ENCODE measurements around the gene CCDC18.
A peak's percentile ranks its signal among the peaks of the same experiment; 100 is the strongest.

Gene CCDC18, protein sequence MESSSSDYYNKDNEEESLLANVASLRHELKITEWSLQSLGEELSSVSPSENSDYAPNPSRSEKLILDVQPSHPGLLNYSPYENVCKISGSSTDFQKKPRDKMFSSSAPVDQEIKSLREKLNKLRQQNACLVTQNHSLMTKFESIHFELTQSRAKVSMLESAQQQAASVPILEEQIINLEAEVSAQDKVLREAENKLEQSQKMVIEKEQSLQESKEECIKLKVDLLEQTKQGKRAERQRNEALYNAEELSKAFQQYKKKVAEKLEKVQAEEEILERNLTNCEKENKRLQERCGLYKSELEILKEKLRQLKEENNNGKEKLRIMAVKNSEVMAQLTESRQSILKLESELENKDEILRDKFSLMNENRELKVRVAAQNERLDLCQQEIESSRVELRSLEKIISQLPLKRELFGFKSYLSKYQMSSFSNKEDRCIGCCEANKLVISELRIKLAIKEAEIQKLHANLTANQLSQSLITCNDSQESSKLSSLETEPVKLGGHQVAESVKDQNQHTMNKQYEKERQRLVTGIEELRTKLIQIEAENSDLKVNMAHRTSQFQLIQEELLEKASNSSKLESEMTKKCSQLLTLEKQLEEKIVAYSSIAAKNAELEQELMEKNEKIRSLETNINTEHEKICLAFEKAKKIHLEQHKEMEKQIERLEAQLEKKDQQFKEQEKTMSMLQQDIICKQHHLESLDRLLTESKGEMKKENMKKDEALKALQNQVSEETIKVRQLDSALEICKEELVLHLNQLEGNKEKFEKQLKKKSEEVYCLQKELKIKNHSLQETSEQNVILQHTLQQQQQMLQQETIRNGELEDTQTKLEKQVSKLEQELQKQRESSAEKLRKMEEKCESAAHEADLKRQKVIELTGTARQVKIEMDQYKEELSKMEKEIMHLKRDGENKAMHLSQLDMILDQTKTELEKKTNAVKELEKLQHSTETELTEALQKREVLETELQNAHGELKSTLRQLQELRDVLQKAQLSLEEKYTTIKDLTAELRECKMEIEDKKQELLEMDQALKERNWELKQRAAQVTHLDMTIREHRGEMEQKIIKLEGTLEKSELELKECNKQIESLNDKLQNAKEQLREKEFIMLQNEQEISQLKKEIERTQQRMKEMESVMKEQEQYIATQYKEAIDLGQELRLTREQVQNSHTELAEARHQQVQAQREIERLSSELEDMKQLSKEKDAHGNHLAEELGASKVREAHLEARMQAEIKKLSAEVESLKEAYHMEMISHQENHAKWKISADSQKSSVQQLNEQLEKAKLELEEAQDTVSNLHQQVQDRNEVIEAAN (N-terminal part only)

DNA sequence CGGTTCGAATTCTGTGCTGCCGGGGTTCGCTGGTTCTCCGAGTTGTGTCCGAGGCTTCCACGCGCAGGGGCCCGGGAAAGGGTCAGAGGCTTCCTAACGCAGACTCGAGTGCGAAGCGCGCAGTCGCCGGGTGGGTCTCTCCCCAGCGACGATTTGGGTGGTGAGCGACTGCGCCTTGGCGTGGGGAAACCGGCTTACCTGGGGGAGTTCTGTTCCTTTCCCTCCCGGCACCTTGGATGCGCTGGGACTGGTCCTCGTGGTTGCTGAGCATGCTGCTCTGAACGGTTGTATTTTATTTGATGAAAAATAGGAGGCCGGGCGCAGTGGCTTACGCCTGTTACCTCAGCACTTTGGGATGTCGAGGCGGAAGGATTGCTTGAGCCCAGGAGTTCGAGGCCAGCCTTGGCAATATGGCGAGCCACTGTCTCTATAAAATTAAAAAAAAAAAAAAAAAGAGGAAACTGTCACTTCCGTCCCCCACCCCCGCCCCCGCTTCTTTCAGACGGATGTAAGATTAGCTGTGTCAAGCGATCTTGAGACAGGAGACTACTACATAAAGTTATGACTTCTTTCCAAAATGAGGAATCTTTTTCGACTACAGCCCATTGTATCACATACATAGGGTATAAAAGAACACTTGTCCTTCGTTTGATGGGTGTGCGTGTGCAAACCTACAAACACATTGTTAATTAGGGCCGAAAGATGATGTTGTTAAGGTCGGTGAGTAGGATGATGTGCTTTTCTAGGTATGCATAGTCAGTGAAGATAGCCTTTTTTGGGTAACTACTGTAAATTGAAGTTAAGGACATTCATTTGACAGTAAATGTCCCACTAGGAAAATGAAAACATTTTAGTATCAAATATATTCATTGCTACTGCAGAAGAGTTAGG, at the start of gene CCDC18:
Gene CCDC18 (plus strand): TSS at position 2 of the 891 bp plus-strand sequence. CDS start 2,638 bp downstream, outside the sequence.
- TF ChIP-seq, protein P1, sequence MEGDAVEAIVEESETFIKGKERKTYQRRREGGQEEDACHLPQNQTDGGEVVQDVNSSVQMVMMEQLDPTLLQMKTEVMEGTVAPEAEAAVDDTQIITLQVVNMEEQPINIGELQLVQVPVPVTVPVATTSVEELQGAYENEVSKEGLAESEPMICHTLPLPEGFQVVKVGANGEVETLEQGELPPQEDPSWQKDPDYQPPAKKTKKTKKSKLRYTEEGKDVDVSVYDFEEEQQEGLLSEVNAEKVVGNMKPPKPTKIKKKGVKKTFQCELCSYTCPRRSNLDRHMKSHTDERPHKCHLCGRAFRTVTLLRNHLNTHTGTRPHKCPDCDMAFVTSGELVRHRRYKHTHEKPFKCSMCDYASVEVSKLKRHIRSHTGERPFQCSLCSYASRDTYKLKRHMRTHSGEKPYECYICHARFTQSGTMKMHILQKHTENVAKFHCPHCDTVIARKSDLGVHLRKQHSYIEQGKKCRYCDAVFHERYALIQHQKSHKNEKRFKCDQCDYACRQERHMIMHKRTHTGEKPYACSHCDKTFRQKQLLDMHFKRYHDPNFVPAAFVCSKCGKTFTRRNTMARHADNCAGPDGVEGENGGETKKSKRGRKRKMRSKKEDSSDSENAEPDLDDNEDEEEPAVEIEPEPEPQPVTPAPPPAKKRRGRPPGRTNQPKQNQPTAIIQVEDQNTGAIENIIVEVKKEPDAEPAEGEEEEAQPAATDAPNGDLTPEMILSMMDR (IDR thresholded peaks at IDR 0.05; ENCODE audit: low read depth, low read length, missing control alignments), result no peak
- in situ Hi-C loops (cut with HindIII; ENCODE audit: low sequenced_read_pairs), result no loop called here
- no peak for DNase-seq (ENCODE audit: low read depth)
- H3K4me3 ChIP-seq (ENCODE audit: low read depth, low read length), result peak within 1 kb of the TSS; percentile 82

DNA sequence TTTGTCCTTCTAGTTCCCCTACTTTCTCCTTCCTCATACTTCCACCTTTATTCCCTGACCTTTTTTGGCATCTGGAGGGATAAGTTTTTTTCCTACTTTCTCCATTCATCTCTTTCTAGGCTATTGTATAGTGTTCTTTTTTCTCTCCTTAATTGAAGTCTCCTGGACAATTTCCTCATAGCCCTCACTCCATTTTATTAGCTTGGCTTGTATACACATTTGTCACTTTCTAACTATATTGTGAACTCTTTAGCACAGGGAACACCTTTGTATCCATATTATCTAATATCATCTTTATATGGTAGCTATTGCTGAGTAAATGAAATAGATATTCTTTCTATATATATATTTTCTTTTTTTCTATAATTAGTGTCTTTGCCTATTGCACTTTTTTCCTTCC, 47.9 kb upstream of the CCDC18 start:
- DNase-seq (ENCODE audit: low read depth), result no peak
- H3K4me3 ChIP-seq (ENCODE audit: low read depth, low read length), result no peak overlapping the region
- in situ Hi-C loops (cut with HindIII; ENCODE audit: low sequenced_read_pairs), result no loop called here
- TF ChIP-seq, protein P1 (IDR thresholded peaks at IDR 0.05; ENCODE audit: low read depth, low read length, missing control alignments), result no peak

DNA sequence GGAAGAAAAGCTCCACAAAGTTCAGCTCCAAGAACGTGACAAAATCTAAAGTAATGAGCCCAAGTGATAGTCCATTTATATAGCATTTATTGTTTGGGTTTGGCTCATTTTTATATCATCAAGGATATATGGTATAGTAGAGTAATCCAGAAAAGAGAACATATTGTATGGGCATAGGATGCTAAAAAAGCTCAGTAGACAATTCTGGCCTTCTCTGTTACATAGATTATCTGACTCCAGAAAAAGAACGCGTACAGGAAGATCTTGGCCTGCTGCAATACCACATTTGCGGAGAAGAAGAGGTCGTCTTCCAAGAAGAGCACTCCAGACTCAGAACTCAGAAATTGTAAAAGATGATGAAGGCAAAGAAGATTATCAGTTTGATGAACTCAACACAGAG, 44.1 kb upstream of the CCDC18 start:
- H3K4me3 ChIP-seq (ENCODE audit: low read depth, low read length), result no peak overlapping the region
- no peak for DNase-seq (ENCODE audit: low read depth)
- TF ChIP-seq, protein P1 (IDR thresholded peaks at IDR 0.05; ENCODE audit: low read depth, low read length, missing control alignments), result no peak
- in situ Hi-C loops (cut with HindIII; ENCODE audit: low sequenced_read_pairs), result no loop called here

DNA sequence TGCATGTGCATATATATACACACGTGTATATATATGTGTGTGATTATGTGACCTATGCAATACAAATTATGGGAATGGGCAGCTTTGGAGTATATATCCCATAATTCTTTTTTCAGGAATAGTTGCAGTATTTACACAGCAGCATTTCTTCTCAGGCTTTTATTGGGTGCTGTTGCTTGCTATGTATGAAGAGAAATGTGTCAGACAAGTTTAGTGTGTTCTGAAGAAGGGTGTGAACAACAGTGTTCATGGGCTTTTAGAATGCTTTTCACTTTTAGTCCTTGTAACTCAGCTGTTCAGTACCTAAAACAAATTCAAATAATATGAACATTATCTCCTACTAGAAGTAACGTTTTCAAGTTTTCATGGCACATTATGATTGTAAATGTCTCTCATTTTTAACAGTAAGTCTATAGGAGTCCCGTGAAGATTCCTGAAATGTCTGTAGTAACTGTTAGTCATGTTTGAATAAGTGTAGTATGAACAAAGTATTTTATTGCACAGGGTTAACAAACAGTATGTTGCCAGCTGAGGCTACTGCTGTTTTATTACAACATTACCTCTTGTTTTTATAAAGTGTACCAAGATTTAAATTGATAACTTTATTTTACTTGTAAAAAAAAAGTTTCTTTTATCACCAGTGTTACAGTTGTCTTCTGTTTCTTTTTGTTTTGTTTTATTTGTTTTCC, 42.8 kb upstream of the CCDC18 start:
- H3K4me3 ChIP-seq (ENCODE audit: low read depth, low read length), result no peak overlapping the region
- in situ Hi-C loops (cut with HindIII; ENCODE audit: low sequenced_read_pairs), result no loop called here
- TF ChIP-seq, protein P1 (IDR thresholded peaks at IDR 0.05; ENCODE audit: low read depth, low read length, missing control alignments), result no peak
- DNase-seq (ENCODE audit: low read depth), result no peak

DNA sequence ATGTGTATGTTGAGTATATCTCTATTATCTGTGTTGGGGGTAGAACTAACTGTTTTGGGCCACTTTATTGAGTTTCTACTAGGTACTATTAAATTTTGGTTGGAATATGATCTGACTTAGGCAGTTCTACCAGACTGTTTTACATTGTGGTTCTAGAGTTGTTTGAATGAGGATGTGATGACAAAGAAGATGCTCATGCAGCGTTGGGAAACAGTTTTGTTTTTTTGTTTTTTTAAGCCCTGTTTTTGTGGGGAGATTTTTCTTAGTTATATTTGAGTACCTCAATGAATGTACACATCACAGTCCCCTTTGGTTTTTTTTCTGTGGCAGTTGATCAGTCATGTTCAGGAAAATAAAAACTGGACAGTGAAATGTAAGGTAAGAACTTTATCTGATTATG, 40.4 kb upstream of the CCDC18 start:
- in situ Hi-C loops (cut with HindIII; ENCODE audit: low sequenced_read_pairs), result no loop called here
- no peak overlapping the region for H3K4me3 ChIP-seq (ENCODE audit: low read depth, low read length)
- DNase-seq (ENCODE audit: low read depth), result no peak
- TF ChIP-seq, protein P1 (IDR thresholded peaks at IDR 0.05; ENCODE audit: low read depth, low read length, missing control alignments), result no peak
